GM23338 (cell line): ENCODE measurements around the gene SUCLG2. TPM values are rescaled to one million over a fixed set of nuclear protein-coding genes. Genes with fewer than 3 reads are reported as not detected.
"Not testable (repeated sequence)": the region's sequence is repeated elsewhere in the genome, so short reads cannot be mapped to it uniquely, and the experiment has no call there.

Experiments used
- ATAC-seq: fragments of 200-7000 bp; cut with Tn5 transposase; 3 replicates; pipeline ENCODE4 v1.9.1; 2020
- DNase-seq: peaks from one replicate; pipeline ENCODE4 v3.0.0-alpha.2; 2015; ENCODE audit warnings: low spot score
- H2AFZ ChIP-seq: fragments of 200-600 bp; sonication (generic); 2 replicates; pipeline ENCODE4 v1.8.0; 2016; ENCODE audit warnings: antibody characterized with exemption, mild to moderate bottlenecking, moderate library complexity
- H3F3A ChIP-seq: fragments of 200-600 bp; sonication (generic); replicated peaks from 2 replicates; pipeline ENCODE4 v1.8.0; 2017; ENCODE audit warnings: antibody characterized with exemption, mixed run types, low read depth
- H3K27ac ChIP-seq: fragments of 200-600 bp; sonication (generic); 2 replicates; pipeline ENCODE4 v1.6.1; 2016; ENCODE audit warnings: low read depth
- H3K27me3 ChIP-seq: fragments of 200-600 bp; sonication (generic); 2 replicates; pipeline ENCODE4 v1.8.0; 2016; ENCODE audit warnings: mild to moderate bottlenecking, mixed run types, moderate library complexity; ENCODE audit not compliant: insufficient read depth
- H3K36me3 ChIP-seq: fragments of 200-600 bp; sonication (generic); 2 replicates; pipeline ENCODE4 v1.8.0; 2016; ENCODE audit warnings: mild to moderate bottlenecking; ENCODE audit not compliant: insufficient read depth
- H3K4me1 ChIP-seq: fragments of 200-600 bp; sonication (generic); 2 replicates; pipeline ENCODE4 v1.8.0; 2016; ENCODE audit warnings: mild to moderate bottlenecking, moderate library complexity; ENCODE audit not compliant: insufficient read depth
- H3K4me2 ChIP-seq: fragments of 200-600 bp; sonication (generic); 2 replicates; pipeline ENCODE4 v1.7.1; 2017; ENCODE audit warnings: mixed run types
- H3K4me3 ChIP-seq: fragments of 200-600 bp; sonication (generic); 2 replicates; pipeline ENCODE4 v1.6.1; 2016; ENCODE audit warnings: mixed run types
- H3K79me2 ChIP-seq: fragments of 200-600 bp; sonication (generic); replicated peaks from 2 replicates; pipeline ENCODE4 v1.8.0; 2017; ENCODE audit warnings: mild to moderate bottlenecking; ENCODE audit not compliant: insufficient read depth
- H3K9me2 ChIP-seq: fragments of 200-600 bp; sonication (generic); 2 replicates; pipeline ENCODE4 v1.8.0; 2017; ENCODE audit not compliant: insufficient read depth
- H4K20me1 ChIP-seq: fragments of 200-600 bp; sonication (generic); replicated peaks from 2 replicates; pipeline ENCODE4 v1.8.0; 2017; ENCODE audit warnings: mild to moderate bottlenecking; ENCODE audit not compliant: insufficient read depth
- H3K27ac Mint-ChIP-seq: 2 replicates; pipeline ENCODE4 v1.8.0; 2020; ENCODE audit warnings: inconsistent platforms, mild to moderate bottlenecking, moderate library complexity, mixed read lengths
- H3K27me3 Mint-ChIP-seq: 3 replicates; pipeline ENCODE4 v1.8.0; 2022; ENCODE audit warnings: low read depth, mild to moderate bottlenecking, moderate library complexity, mixed read lengths, inconsistent platforms; ENCODE audit not compliant: insufficient read depth, poor library complexity
- H3K36me3 Mint-ChIP-seq: 3 replicates; pipeline ENCODE4 v1.8.0; 2021; ENCODE audit warnings: low read depth, mild to moderate bottlenecking, inconsistent platforms, moderate library complexity, mixed read lengths
- H3K4me1 Mint-ChIP-seq: 3 replicates; pipeline ENCODE4 v1.8.0; 2020; ENCODE audit warnings: mild to moderate bottlenecking, inconsistent platforms, mixed read lengths
- H3K4me3 Mint-ChIP-seq: 3 replicates; pipeline ENCODE4 v1.8.0; 2021; ENCODE audit warnings: moderate library complexity, mild to moderate bottlenecking, inconsistent platforms, mixed read lengths
- H3K9me3 Mint-ChIP-seq: 3 replicates; pipeline ENCODE4 v1.8.0; 2020; ENCODE audit warnings: moderate library complexity, mild to moderate bottlenecking, inconsistent platforms, mixed read lengths
- POLR2AphosphoS5 ChIP-seq: IDR thresholded peaks from 2 replicates; pipeline ENCODE4 v1.6.1; 2016; ENCODE audit warnings: antibody characterized with exemption, low read depth
- STAT1 ChIP-seq: IDR thresholded peaks from one replicate; pipeline ENCODE4 v1.6.1; 2016; ENCODE audit warnings: antibody characterized with exemption; ENCODE audit not compliant: unreplicated experiment
- polyA plus RNA-seq: library from polyadenylated mRNA; unstranded; fragments of >200 nt; fragmentation: Nextera tagmentation; extraction: Ambion mirVana; gene quantifications from 2 replicates; pipeline ENCODE4 v1.2.1, GENCODE V29; 2016
- total RNA-seq: library from RNA; depleted of rRNA; stranded (reverse); fragments of >200 nt; shearing (Covaris generic); gene quantifications from 2 replicates; pipeline ENCODE4 v1.2.3, GENCODE V29; 2014
- TF ChIP-seq, protein P1 (sequence below), 2 experiments: fragments of 200-600 bp in 1 of 2; sonication (generic) in 1 of 2; conservative IDR thresholded peaks; 2 replicates each; pipeline versions ENCODE4 v1.5.1 to v1.6.1; 2016 to 2017; ENCODE audit warnings: antibody characterized with exemption in 2 of 2, low read depth in 2 of 2, mild to moderate bottlenecking in 2 of 2, moderate library complexity in 1 of 2

The SUCLG2 gene
- total and polyA plus RNA-seq, 2 experiments from 2014 or later: 29.3 to 39.0 TPM

DNA sequence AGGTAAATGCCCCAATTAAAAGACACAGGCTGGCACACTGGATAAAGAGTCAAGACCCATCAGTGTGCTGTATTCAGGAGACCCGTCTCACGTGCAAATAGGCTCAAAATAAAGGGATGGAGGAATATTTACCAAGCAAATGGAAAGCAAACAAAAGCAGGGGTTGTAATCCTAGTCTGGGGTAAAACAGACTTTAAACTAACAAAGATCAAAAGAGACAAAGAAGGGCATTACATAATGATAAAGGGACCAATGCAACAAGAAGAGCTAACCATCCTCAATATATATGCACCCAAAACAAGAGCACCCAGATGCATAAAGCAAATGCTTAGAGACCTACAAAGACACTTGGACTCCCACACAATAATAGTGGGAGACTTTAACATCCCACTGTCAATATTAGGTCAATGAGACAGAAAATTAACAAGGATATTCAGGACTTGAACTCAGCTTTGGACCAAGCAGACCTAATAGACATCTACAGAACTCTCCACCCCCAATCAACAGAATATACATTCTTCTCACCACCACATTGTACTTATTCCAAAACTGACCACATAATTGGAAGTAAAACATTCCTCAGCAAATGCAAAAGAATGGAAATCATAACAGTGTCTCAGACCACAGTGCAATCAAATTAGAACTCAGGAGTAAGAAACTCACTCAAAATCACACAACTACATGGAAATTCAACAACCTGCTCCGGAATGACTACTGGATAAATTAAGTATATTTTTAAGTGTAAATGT lies 111.7 kb downstream of the SUCLG2 start:
- ATAC-seq, H3K27ac ChIP-seq, H3K36me3 ChIP-seq, H3K4me2 ChIP-seq, H3K9me2 ChIP-seq, H3K27me3 Mint-ChIP-seq, H3K4me1 Mint-ChIP-seq, DNase-seq, H3K27me3 ChIP-seq, H3K9me3 Mint-ChIP-seq, H2AFZ ChIP-seq, H3K27ac Mint-ChIP-seq, H3K79me2 ChIP-seq, H3F3A ChIP-seq, H4K20me1 ChIP-seq, H3K4me3 Mint-ChIP-seq, H3K4me1 ChIP-seq, H3K4me3 ChIP-seq: not testable (repeated sequence)
- peaks cover 15% of the 10 kb centered on the region for H3K36me3 Mint-ChIP-seq

DNA sequence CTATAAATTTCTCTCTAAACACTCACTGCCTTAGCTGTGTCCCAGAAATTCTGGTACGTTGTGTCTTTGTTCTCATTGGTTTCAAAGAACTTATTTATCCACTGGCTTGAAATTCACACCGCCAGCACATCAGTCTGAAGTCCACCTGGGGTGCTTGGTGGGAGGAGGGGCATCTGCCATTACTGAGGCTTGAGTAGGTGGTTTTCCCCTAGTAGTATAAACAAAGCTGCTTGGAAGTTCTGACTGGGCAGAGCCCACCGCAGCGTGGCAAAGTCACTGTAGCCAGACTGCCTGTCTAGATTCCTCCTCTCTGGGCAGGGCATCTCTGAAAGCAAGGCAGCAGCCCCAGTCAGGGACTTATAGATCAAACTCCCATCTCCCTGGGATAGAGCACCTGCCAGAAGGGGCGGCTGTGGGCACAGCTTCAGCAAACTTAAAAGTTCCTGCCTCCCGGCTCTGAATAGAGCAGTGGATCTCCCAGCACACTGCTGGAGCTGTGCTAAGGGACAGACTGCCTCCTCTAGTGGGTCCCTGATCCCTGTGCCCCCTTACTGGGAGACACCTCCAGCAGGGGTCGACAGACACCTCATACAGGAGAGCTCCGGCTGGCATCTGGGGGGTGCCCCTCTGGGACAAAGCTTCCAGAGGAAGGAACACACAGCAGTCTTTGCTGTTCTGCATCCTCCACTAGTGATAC lies 114.1 kb downstream of the SUCLG2 start:
- H3K27me3 Mint-ChIP-seq: peaks cover 1% of the 10 kb centered on the region
- Histone ChIP-seq H3K9me2 (peaks cover 9% of the 10 kb centered on the region; the same call in 1 of the 2 replicates), H3K4me3 (no peak overlapping the region), H3K27ac (no peak overlapping the region), H3K36me3 (no peaks in the 10 kb centered on the region), H3F3A (no peaks in the 10 kb centered on the region), H3K27me3 (no peaks in the 10 kb centered on the region), H3K4me2 (no peak overlapping the region), H3K79me2 (no peaks in the 10 kb centered on the region; the same call in 1 of the 2 replicates), H2AFZ (no peak overlapping the region), H4K20me1 (no peaks in the 10 kb centered on the region; the same call in 1 of the 2 replicates), H3K4me1 (no peaks in the 10 kb centered on the region)
- H3K4me1 Mint-ChIP-seq: peaks cover 7% of the 10 kb centered on the region; the same call in 2 of the 3 replicates
- no peak overlapping the region for H3K4me3 Mint-ChIP-seq
- no peak overlapping the region for H3K27ac Mint-ChIP-seq
- TF ChIP-seq STAT1 (no peak), POLR2AphosphoS5 (no peak)
- TF ChIP-seq, protein P1, sequence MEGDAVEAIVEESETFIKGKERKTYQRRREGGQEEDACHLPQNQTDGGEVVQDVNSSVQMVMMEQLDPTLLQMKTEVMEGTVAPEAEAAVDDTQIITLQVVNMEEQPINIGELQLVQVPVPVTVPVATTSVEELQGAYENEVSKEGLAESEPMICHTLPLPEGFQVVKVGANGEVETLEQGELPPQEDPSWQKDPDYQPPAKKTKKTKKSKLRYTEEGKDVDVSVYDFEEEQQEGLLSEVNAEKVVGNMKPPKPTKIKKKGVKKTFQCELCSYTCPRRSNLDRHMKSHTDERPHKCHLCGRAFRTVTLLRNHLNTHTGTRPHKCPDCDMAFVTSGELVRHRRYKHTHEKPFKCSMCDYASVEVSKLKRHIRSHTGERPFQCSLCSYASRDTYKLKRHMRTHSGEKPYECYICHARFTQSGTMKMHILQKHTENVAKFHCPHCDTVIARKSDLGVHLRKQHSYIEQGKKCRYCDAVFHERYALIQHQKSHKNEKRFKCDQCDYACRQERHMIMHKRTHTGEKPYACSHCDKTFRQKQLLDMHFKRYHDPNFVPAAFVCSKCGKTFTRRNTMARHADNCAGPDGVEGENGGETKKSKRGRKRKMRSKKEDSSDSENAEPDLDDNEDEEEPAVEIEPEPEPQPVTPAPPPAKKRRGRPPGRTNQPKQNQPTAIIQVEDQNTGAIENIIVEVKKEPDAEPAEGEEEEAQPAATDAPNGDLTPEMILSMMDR (conservative IDR thresholded peaks at IDR 0.05; ENCODE audit: low read depth in 2 of 2): peak; percentile 40 to 59
- peaks cover 6% of the 10 kb centered on the region; the same call in 2 of the 3 replicates for H3K9me3 Mint-ChIP-seq
- ATAC-seq (peak; percentile 34; the same call in 1 of the 3 replicates), DNase-seq (peak; percentile 32)
- H3K36me3 Mint-ChIP-seq: peaks cover 14% of the 10 kb centered on the region; the same call in 2 of the 3 replicates

DNA sequence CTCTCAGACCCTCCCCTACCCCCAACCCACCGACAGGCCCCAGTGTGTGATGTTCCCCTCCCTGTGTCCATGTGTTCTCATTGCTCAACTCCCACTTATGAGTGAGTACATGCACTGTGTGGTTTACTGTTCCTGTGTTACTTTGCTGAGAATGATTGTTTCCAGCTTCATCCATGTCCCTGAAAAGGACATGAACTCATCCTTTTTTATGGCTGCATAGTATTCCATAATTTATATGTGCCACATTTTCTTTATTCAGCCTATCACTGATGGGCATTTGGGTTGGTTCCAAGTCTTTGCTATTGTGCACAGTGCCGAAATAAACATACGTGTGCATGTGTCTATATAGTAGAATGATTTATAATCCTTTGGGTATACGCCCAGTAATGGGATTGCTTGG lies 117.2 kb downstream of the SUCLG2 start:
- not testable (repeated sequence) for H3K79me2 ChIP-seq, H3K27me3 Mint-ChIP-seq, H3K9me2 ChIP-seq, H3K4me3 ChIP-seq, H2AFZ ChIP-seq, H3K9me3 Mint-ChIP-seq, H3K4me2 ChIP-seq, H3F3A ChIP-seq, H3K4me3 Mint-ChIP-seq, DNase-seq, H3K27me3 ChIP-seq, H3K36me3 ChIP-seq, H3K27ac Mint-ChIP-seq, H3K27ac ChIP-seq, H4K20me1 ChIP-seq, H3K4me1 ChIP-seq, ATAC-seq
- H3K4me1 Mint-ChIP-seq: peaks cover 11% of the 10 kb centered on the region
- H3K36me3 Mint-ChIP-seq: peaks cover 14% of the 10 kb centered on the region; the same call in 2 of the 3 replicates
